NCI-H1436 treated with DMSO at 0.1 percent for 48 hours (cell line): ENCODE measurements around the gene ELP4.
"Not testable (repeated sequence)": the region's sequence is repeated elsewhere in the genome, so short reads cannot be mapped to it uniquely, and the experiment has no call there.

Source experiments
- DNase-seq: peaks from one replicate; lab custom pipeline; 2025; lab: John Stamatoyannopoulos, UW

Gene ELP4

GRCh38 chr11:31645747-31646146 is 136.2 kb downstream of the ELP4 start:
- no peak for DNase-seq

GRCh38 chr11:31646216-31646615 is 136.6 kb downstream of the ELP4 start:
- no peak for DNase-seq

GRCh38 chr11:31649129-31649966 is 139.8 kb downstream of the ELP4 start:
- DNase-seq = no peak

- no peak for DNase-seq
These were observed 141.6 kb downstream of the ELP4 start for GRCh38 chr11:31651208-31651607.

GRCh38 chr11:31651822-31652221 is 142.3 kb downstream of the ELP4 start:
- DNase-seq = no peak

GRCh38 chr11:31652528-31652927 is 143.0 kb downstream of the ELP4 start:
- DNase-seq = no peak

GRCh38 chr11:31655483-31655882 is 145.9 kb downstream of the ELP4 start:
- no peak for DNase-seq

GRCh38 chr11:31656051-31656450 is 146.5 kb downstream of the ELP4 start:
- no peak for DNase-seq

GRCh38 chr11:31657091-31657490 is 147.5 kb downstream of the ELP4 start:
- no peak for DNase-seq

- DNase-seq = no peak
These were observed 154.6 kb downstream of the ELP4 start for GRCh38 chr11:31664129-31664528.

- no peak for DNase-seq
These were observed 155.4 kb downstream of the ELP4 start for GRCh38 chr11:31664954-31665353.

GRCh38 chr11:31671681-31672080 is 162.1 kb downstream of the ELP4 start:
- no peak for DNase-seq

- not testable (repeated sequence) for DNase-seq
These were observed 163.5 kb downstream of the ELP4 start for GRCh38 chr11:31673108-31673507.

- DNase-seq = no peak
These were observed 166.9 kb downstream of the ELP4 start for GRCh38 chr11:31676280-31676982.

- no peak for DNase-seq
These were observed 171.2 kb downstream of the ELP4 start for GRCh38 chr11:31680770-31681169.

- DNase-seq = no peak
These were observed 177.7 kb downstream of the ELP4 start for GRCh38 chr11:31687256-31687655.

- DNase-seq = no peak
These were observed 178.3 kb downstream of the ELP4 start for GRCh38 chr11:31687861-31688260.

- no peak for DNase-seq
These were observed 180.0 kb downstream of the ELP4 start for GRCh38 chr11:31689559-31689958.

GRCh38 chr11:31690041-31690440 is 180.5 kb downstream of the ELP4 start:
- DNase-seq = no peak

- no peak for DNase-seq
These were observed 180.9 kb downstream of the ELP4 start for GRCh38 chr11:31690516-31690915.

- no peak for DNase-seq
These were observed 182.9 kb downstream of the ELP4 start for GRCh38 chr11:31692466-31692865.

GRCh38 chr11:31697049-31697448 is 187.5 kb downstream of the ELP4 start:
- not testable (repeated sequence) for DNase-seq

- no peak for DNase-seq
These were observed 189.5 kb downstream of the ELP4 start for GRCh38 chr11:31699066-31699465.
